IMR-90 (cell line): Measurements from ENCODE around the gene RNFT2. TPM values are rescaled to one million over a fixed set of nuclear protein-coding genes. Genes with fewer than 3 reads are reported as not detected.

Experiments used
- ATAC-seq: fragments of 200-7000 bp; cut with Tn5 transposase; 2 replicates; pipeline ENCODE4 v1.9.1; 2020; ENCODE audit warnings: low read depth, mild to moderate bottlenecking, moderate library complexity
- BruUV-seq: library from RNA; stranded (reverse); fragments of 400-500 nt; replicated peaks from 2 replicates; lab custom pipeline; 2021; lab: Mats Ljungman, UMichigan
- CTCF ChIA-PET: fragments of 300-600 bp; formaldehyde crosslinking; extraction: SDS; loops from one replicate; lab custom pipeline; 2021; ENCODE audit warnings: antibody characterized with exemption; lab: Yijun Ruan, JAX
- POLR2A ChIA-PET: fragments of 300-600 bp; sonication (Branson Sonifier 250); formaldehyde crosslinking; loops from one replicate; lab custom pipeline; 2022; ENCODE audit warnings: antibody characterized with exemption; ENCODE audit not compliant: unreplicated experiment; lab: Charles Lee
- DNase-seq: peaks from one replicate; pipeline ENCODE4 v3.0.0; 2013
- H2AFZ ChIP-seq: replicated peaks from 2 replicates; pipeline ENCODE3; 2013; ENCODE audit warnings: low read length, mild to moderate bottlenecking; ENCODE audit not compliant: poor library complexity
- H2AK5ac ChIP-seq: 2 replicates; pipeline ENCODE4 v1.6.1; 2013; ENCODE audit warnings: low read depth, low read length, inconsistent platforms
- H2AK9ac ChIP-seq: replicated peaks from 2 replicates; pipeline ENCODE3; 2013; ENCODE audit warnings: mild to moderate bottlenecking, low read depth, low read length, moderate library complexity; ENCODE audit not compliant: poor library complexity
- H2BK120ac ChIP-seq: 2 replicates; pipeline ENCODE4 v1.6.1; 2013; ENCODE audit warnings: low read depth, low read length, inconsistent platforms
- H2BK15ac ChIP-seq: 3 replicates; pipeline ENCODE4 v1.6.1; 2013; ENCODE audit warnings: low read depth, low read length, inconsistent platforms
- H2BK20ac ChIP-seq: 2 replicates; pipeline ENCODE4 v1.6.1; 2013; ENCODE audit warnings: low read depth, mild to moderate bottlenecking, inconsistent platforms, low read length, moderate library complexity
- H2BK5ac ChIP-seq: 2 replicates; pipeline ENCODE4 v1.6.1; 2013; ENCODE audit warnings: mild to moderate bottlenecking, low read depth, low read length, inconsistent platforms; ENCODE audit not compliant: poor library complexity, severe bottlenecking
- H3K14ac ChIP-seq: replicated peaks from 2 replicates; pipeline ENCODE4 v1.6.1; 2013; ENCODE audit warnings: low read depth, low read length, inconsistent platforms
- H3K18ac ChIP-seq: 2 replicates; pipeline ENCODE4 v1.6.1; 2013; ENCODE audit warnings: low read depth, low read length, control low read depth
- H3K23ac ChIP-seq: 2 replicates; pipeline ENCODE4 v1.6.1; 2013; ENCODE audit warnings: low read depth, low read length, inconsistent platforms
- H3K27ac ChIP-seq: 2 replicates; pipeline ENCODE4 v1.5.1; 2013; ENCODE audit warnings: mild to moderate bottlenecking, control low read depth, low read length; ENCODE audit not compliant: insufficient read depth
- H3K27me3 ChIP-seq: 2 replicates; pipeline ENCODE4 v1.6.1; 2013; ENCODE audit warnings: low read length; ENCODE audit not compliant: control insufficient read depth, insufficient read depth
- H3K36me3 ChIP-seq: 2 replicates; pipeline ENCODE4 v1.6.1; 2013; ENCODE audit warnings: low read length, mixed read lengths; ENCODE audit not compliant: control insufficient read depth, insufficient read depth
- H3K4ac ChIP-seq: 2 replicates; pipeline ENCODE4 v1.6.1; 2013; ENCODE audit warnings: low read depth, low read length, inconsistent platforms
- H3K4me1 ChIP-seq: 2 replicates; pipeline ENCODE4 v1.6.1; 2013; ENCODE audit warnings: low read length, mixed read lengths; ENCODE audit not compliant: control insufficient read depth, insufficient read depth
- H3K4me2 ChIP-seq: 2 replicates; pipeline ENCODE4 v1.6.1; 2013; ENCODE audit warnings: low read depth, mild to moderate bottlenecking, control low read depth, low read length, moderate library complexity
- H3K4me3 ChIP-seq: 2 replicates; pipeline ENCODE4 v1.5.1; 2013; ENCODE audit warnings: low read depth, mild to moderate bottlenecking, control low read depth, low read length, moderate library complexity; ENCODE audit not compliant: insufficient read depth
- H3K56ac ChIP-seq: 2 replicates; pipeline ENCODE4 v1.6.1; 2013; ENCODE audit warnings: low read length, inconsistent platforms; ENCODE audit not compliant: insufficient read depth; ENCODE audit errors: extremely low read depth
- H3K79me1 ChIP-seq, 2 experiments: 2 replicates each; pipeline ENCODE4 v1.6.1; 2013; ENCODE audit warnings: low read length in 2 of 2, inconsistent platforms in 1 of 2, low read depth in 1 of 2
- H3K9ac ChIP-seq: 2 replicates; pipeline ENCODE4 v1.6.1; 2013; ENCODE audit warnings: low read depth, low read length, control low read depth
- H3K9me1 ChIP-seq: 2 replicates; pipeline ENCODE4 v1.6.1; 2013; ENCODE audit warnings: low read length, inconsistent platforms; ENCODE audit not compliant: insufficient read depth
- H3K9me3 ChIP-seq: 2 replicates; pipeline ENCODE4 v1.6.1; 2013; ENCODE audit warnings: low read length; ENCODE audit not compliant: control insufficient read depth, insufficient read depth
- H4K20me1 ChIP-seq: 2 replicates; pipeline ENCODE4 v1.6.1; 2013; ENCODE audit warnings: low read length, inconsistent platforms; ENCODE audit not compliant: insufficient read depth
- H4K5ac ChIP-seq: 2 replicates; pipeline ENCODE4 v1.6.1; 2013; ENCODE audit warnings: mild to moderate bottlenecking, low read depth, low read length, control low read depth
- H4K8ac ChIP-seq, 2 experiments: 2 replicates each; pipeline ENCODE4 v1.6.1; 2013; ENCODE audit warnings: low read depth in 2 of 2, low read length in 2 of 2, control low read depth in 1 of 2, inconsistent platforms in 1 of 2
- H4K91ac ChIP-seq: 2 replicates; pipeline ENCODE4 v1.6.1; 2013; ENCODE audit warnings: low read depth, low read length, inconsistent platforms; ENCODE audit not compliant: insufficient read depth
- BHLHE40 ChIP-seq: fragments of 150-350 bp; IDR thresholded peaks from 2 replicates; pipeline ENCODE4 v1.6.1; 2016; ENCODE audit warnings: mild to moderate bottlenecking, low read depth, low read length
- ELK1 ChIP-seq: fragments of 150-350 bp; IDR thresholded peaks from 2 replicates; pipeline ENCODE4 v1.6.1; 2016; ENCODE audit warnings: low read depth, mild to moderate bottlenecking, low read length, moderate library complexity, borderline replicate concordance
- FOS ChIP-seq: fragments of 150-350 bp; IDR thresholded peaks from 2 replicates; pipeline ENCODE4 v1.6.1; 2016; ENCODE audit warnings: low read depth, low read length
- MAZ ChIP-seq: IDR thresholded peaks from 2 replicates; pipeline ENCODE4 v1.6.1; 2012; ENCODE audit warnings: low read depth, mild to moderate bottlenecking, low read length, improper control_type of control experiment, moderate library complexity, borderline replicate concordance
- RAD21 ChIP-seq: IDR thresholded peaks from 2 replicates; pipeline ENCODE4 v1.6.1; 2012; ENCODE audit warnings: low read length, improper control_type of control experiment
- RFX5 ChIP-seq: IDR thresholded peaks from 2 replicates; pipeline ENCODE4 v1.8.0; 2012; ENCODE audit warnings: low read depth, mild to moderate bottlenecking, low read length, moderate library complexity
- SMC3 ChIP-seq: fragments of 150-350 bp; IDR thresholded peaks from 2 replicates; pipeline ENCODE4 v1.6.1; 2016; ENCODE audit warnings: low read depth, mild to moderate bottlenecking, antibody characterized with exemption, low read length, moderate library complexity
- USF2 ChIP-seq: fragments of 150-350 bp; IDR thresholded peaks from 2 replicates; pipeline ENCODE4 v1.6.1; 2017; ENCODE audit warnings: mild to moderate bottlenecking, antibody characterized with exemption, low read length, low read depth
- WGBS, 2 experiments: methylation state at CpG; one replicate each; pipeline versions ENCODE4 v1.1.5 to v1.1.7; 2013; ENCODE audit warnings: missing lambda C conversion rate in 2 of 2; ENCODE audit not compliant: insufficient read length in 1 of 2; ENCODE audit errors: extremely low coverage in 2 of 2; 5-methylcytosine and 5-hydroxymethylcytosine counted together
- dilution Hi-C: fragments of 300-500 bp; cut with HindIII; formaldehyde crosslinking; loops from one replicate; pipeline ENCODE4 v1.14.3; 2018; ENCODE audit warnings: low sequenced_read_pairs; ENCODE audit not compliant: unreplicated experiment
- in situ Hi-C: fragments of 300-500 bp; cut with MboI; formaldehyde crosslinking; loops from 3 replicates; pipeline ENCODE4 v1.14.3; 2019; ENCODE audit warnings: low sequenced_read_pairs, inconsistent platforms, mixed read lengths
- intact Hi-C: fragments of 100-400 bp; cut with micrococcal nuclease; formaldehyde crosslinking; loops from 2 replicates; pipeline ENCODE4 v1.10.0; 2022
- polyA plus RNA-seq, 3 experiments: library from polyadenylated mRNA; depleted of rRNA; stranded (reverse); fragments of >200 nt; gene quantifications; 2 replicates each; pipeline ENCODE4 v1.2.3, GENCODE V29; 2012; ENCODE audit warnings: low replicate concordance in 1 of 3
- total RNA-seq: library from RNA; depleted of rRNA; stranded (reverse); fragments of >200 nt; gene quantifications from 2 replicates; pipeline ENCODE4 v1.2.3, GENCODE V29; 2012

The RNFT2 gene
- total and polyA plus RNA-seq, 2 of the 4 experiments (the other 2 are of a cell fraction) = 1.6 to 2.3 TPM

GRCh38 chr12:116856729-116857128 lies 118.6 kb downstream of the RNFT2 start:
- H2BK20ac ChIP-seq = no peak overlapping the region
- ChIA-PET CTCF (interaction anchor here (1.3 kb wide), 1 partner anchor 11 kb away, joined by 5 read pairs; no protein-coding TSS in a partner anchor), POLR2A (no interaction called here)
- H3K27ac ChIP-seq = no peak overlapping the region
- peaks cover under 1% of the 10 kb centered on the region for H3K4me1 ChIP-seq
- in situ Hi-C loops = no loop called here
- no peaks in the 10 kb centered on the region for H4K20me1 ChIP-seq
- H3K36me3 ChIP-seq = no peaks in the 10 kb centered on the region
- TF ChIP-seq FOS (no peak), RAD21 (no peak), RFX5 (no peak), SMC3 (no peak), ELK1 (no peak), USF2 (no peak), BHLHE40 (no peak), MAZ (no peak)
- H2BK15ac ChIP-seq = no peak overlapping the region
- no peaks in the 10 kb centered on the region for H3K79me1 ChIP-seq
- no peak overlapping the region for H2BK5ac ChIP-seq
- no peak overlapping the region for H2AFZ ChIP-seq
- no peak overlapping the region for H4K8ac ChIP-seq
- no peak overlapping the region for H4K5ac ChIP-seq
- no peaks in the 10 kb centered on the region for H3K9me3 ChIP-seq
- no peaks in the 10 kb centered on the region; the same call in 1 of the 2 replicates for H3K27me3 ChIP-seq
- H3K4ac ChIP-seq = no peak overlapping the region
- no peak overlapping the region for H3K56ac ChIP-seq
- no CpG with 5 or more reads among the region's 11 CpGs for WGBS, 2 experiments
- intact Hi-C loops = no loop called here
- H3K14ac ChIP-seq = no peak overlapping the region
- BruUV-seq = no TSS peak
- H3K23ac ChIP-seq = no peak overlapping the region
- H3K9me1 ChIP-seq = peaks cover under 1% of the 10 kb centered on the region; the same call in 1 of the 2 replicates
- H2AK9ac ChIP-seq = no peak overlapping the region
- dilution Hi-C loops = no loop called here
- DNase-seq (no peak), ATAC-seq (no peak)
- H3K18ac ChIP-seq = no peak overlapping the region
- no peak overlapping the region for H3K4me2 ChIP-seq
- H2AK5ac ChIP-seq = no peak overlapping the region
- H4K91ac ChIP-seq = no peak overlapping the region
- no peak overlapping the region for H3K4me3 ChIP-seq
- H3K9ac ChIP-seq = no peak overlapping the region
- no peak overlapping the region for H2BK120ac ChIP-seq
